ENCODE measurements around the gene TRAPPC8. TPM values are rescaled to one million over a fixed set of nuclear protein-coding genes. Genes with fewer than 3 reads are reported as not detected.
A peak's percentile ranks its signal among the peaks of the same experiment; 100 is the strongest.
"Not testable (repeated sequence)": the region's sequence is repeated elsewhere in the genome, so short reads cannot be mapped to it uniquely, and the experiment has no call there.

TRAPPC8 gene
- total RNA-seq, 1 donor from 2014 or later = 35.0 TPM

GRCh38 chr18:31821545-31822171, 121.3 kb downstream of the TRAPPC8 start:
- Mint-ChIP-seq H3K36me3 (ENCODE audit: low read depth) (no peaks in the 10 kb centered on the region), H3K9me3 (no peaks in the 10 kb centered on the region), H3K27me3 (peaks cover 3% of the 10 kb centered on the region), H3K4me3 (no peak overlapping the region), H3K27ac (no peak overlapping the region), H3K4me1 (no peaks in the 10 kb centered on the region)
- intact Hi-C loops (cut with micrococcal nuclease) = no loop called here
- no peak for DNase-seq

DNA sequence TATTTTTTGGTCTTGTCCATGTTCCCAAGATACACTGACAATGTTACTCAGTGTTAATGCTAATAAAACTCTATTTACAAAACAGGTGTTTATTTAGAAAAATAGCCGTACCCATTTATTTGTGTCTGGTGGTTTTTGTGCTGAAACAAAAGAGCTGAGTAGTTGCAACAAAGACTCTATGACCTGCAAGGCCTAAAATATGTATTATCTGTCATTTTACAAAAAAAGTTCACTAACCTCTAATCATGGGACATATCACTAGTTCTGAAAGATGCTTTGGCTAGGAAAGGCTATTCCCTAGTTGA, 123.1 kb downstream of the TRAPPC8 start:
- DNase-seq = no peak
- Mint-ChIP-seq H3K36me3 (ENCODE audit: low read depth) (no peaks in the 10 kb centered on the region), H3K27me3 (peaks cover 6% of the 10 kb centered on the region), H3K4me3 (no peak overlapping the region), H3K4me1 (no peaks in the 10 kb centered on the region), H3K9me3 (no peaks in the 10 kb centered on the region), H3K27ac (no peak overlapping the region)
- intact Hi-C loops (cut with micrococcal nuclease) = loop anchor here (1.0 kb wide), 3 partner anchors 79 to 264 kb away; no protein-coding TSS in a partner anchor

DNA sequence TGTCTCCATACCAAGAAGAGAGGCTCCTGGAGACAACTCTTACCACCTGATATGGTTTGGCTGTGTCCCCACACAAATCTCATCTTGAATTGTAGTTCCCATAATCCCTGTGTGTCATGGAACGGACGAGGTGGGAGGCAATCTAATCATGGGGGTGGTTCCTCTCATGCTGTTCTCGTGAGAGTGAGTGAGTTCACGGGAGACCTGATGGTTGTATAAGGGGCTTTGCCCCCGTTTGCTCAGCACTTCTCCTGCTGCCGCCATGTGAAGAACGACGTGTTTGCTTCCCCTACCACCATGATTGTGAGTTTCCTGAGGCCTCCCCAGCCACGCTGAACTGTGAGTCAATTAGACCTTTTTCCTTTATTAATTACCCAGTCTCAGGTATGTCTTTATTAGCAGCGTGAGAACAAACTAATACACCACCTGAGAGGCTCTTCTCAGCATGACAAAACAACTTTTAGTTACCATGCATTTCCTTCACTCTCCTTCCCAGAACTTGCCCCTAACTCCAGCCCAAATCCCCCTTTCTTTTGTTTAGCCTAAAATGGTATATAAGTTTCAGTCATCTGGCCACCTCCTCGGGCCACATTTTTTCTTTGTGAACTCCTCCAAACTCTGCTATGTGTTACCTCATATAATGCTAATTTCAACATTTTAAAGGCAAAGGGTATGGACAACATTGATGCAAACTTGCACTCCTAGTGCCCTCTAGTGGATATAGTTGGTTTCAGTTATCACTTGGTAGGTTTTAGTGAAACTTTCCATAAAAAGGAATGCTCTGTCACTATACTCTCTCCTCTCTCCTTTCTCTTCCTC, 123.6 kb downstream of the TRAPPC8 start:
- no peaks in the 10 kb centered on the region for H3K9me3 Mint-ChIP-seq
- peak; percentile 64 for DNase-seq
- no peaks in the 10 kb centered on the region for H3K4me1 Mint-ChIP-seq
- no peak overlapping the region for H3K27ac Mint-ChIP-seq
- intact Hi-C loops (cut with micrococcal nuclease) = loop anchor here (1.0 kb wide), 3 partner anchors 78 to 263 kb away; no protein-coding TSS in a partner anchor
- peaks cover 9% of the 10 kb centered on the region for H3K27me3 Mint-ChIP-seq
- no peak overlapping the region for H3K4me3 Mint-ChIP-seq
- H3K36me3 Mint-ChIP-seq (ENCODE audit: low read depth) = no peaks in the 10 kb centered on the region

GRCh38 chr18:31814132-31814531, 128.8 kb downstream of the TRAPPC8 start:
- Mint-ChIP-seq H3K27ac (no peak overlapping the region), H3K4me3 (no peak overlapping the region), H3K36me3 (ENCODE audit: low read depth) (no peaks in the 10 kb centered on the region), H3K27me3 (peaks cover 11% of the 10 kb centered on the region), H3K4me1 (no peaks in the 10 kb centered on the region), H3K9me3 (no peaks in the 10 kb centered on the region)
- intact Hi-C loops (cut with micrococcal nuclease) = no loop called here
- DNase-seq = no peak

DNA sequence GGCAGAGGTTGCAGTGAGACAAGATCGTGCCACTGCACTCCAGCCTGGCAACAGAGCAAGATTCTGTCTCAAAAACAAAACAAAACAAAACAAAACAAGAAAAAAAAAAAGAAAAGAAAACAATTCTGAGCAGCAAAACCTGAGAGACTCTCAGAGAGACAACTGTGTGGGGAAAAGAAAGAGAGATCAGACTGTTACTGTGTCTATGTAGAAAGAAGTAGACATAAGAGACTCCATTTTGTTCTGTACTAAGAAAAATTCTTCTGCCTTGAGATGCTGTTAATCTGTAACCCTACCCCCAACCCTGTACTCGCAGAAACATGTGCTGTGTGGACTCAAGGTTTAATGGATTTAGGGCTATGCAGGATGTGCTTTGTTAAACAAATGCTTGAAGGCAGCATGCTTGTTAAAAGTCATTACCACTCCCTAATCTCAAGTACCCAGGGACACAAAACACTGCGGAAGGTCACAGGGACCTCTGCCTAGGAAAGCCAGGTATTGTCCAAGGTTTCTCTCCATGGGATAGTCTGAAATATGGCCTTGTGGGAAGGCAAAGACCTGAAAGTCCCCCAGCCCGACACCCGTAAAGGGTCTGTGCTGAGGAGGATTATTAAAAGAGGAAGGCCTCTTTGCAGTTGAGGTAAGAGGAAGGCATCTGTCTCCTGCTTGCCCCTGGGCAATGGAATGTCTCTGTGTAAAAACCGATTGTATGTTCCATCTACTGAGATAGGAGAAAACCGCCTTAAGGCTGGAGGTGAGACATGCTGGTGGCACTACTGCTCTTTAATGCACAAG, 132.4 kb downstream of the TRAPPC8 start:
- intact Hi-C loops (cut with micrococcal nuclease); H3K4me3 Mint-ChIP-seq; H3K4me1 Mint-ChIP-seq; H3K9me3 Mint-ChIP-seq; H3K36me3 Mint-ChIP-seq (ENCODE audit: low read depth); H3K27ac Mint-ChIP-seq; H3K27me3 Mint-ChIP-seq; DNase-seq: not testable (repeated sequence)

- H3K36me3 Mint-ChIP-seq (ENCODE audit: low read depth); H3K4me3 Mint-ChIP-seq; H3K4me1 Mint-ChIP-seq; H3K27me3 Mint-ChIP-seq; H3K9me3 Mint-ChIP-seq; DNase-seq; H3K27ac Mint-ChIP-seq; intact Hi-C loops (cut with micrococcal nuclease): not testable (repeated sequence)
Measured at GRCh38 chr18:31809049-31809448, 133.9 kb downstream of the TRAPPC8 start.

- Mint-ChIP-seq H3K36me3 (ENCODE audit: low read depth) (no peaks in the 10 kb centered on the region), H3K4me3 (no peak overlapping the region), H3K9me3 (no peaks in the 10 kb centered on the region), H3K4me1 (no peaks in the 10 kb centered on the region), H3K27ac (no peak overlapping the region), H3K27me3 (no peaks in the 10 kb centered on the region)
- no peak for DNase-seq
- intact Hi-C loops (cut with micrococcal nuclease) = no loop called here
Measured at GRCh38 chr18:31801078-31801477, 141.8 kb downstream of the TRAPPC8 start.

GRCh38 chr18:31799257-31799656, 143.7 kb downstream of the TRAPPC8 start:
- H3K36me3 Mint-ChIP-seq (ENCODE audit: low read depth); H3K4me3 Mint-ChIP-seq; H3K4me1 Mint-ChIP-seq; H3K27ac Mint-ChIP-seq; H3K9me3 Mint-ChIP-seq; H3K27me3 Mint-ChIP-seq; DNase-seq; intact Hi-C loops (cut with micrococcal nuclease): not testable (repeated sequence)

DNA sequence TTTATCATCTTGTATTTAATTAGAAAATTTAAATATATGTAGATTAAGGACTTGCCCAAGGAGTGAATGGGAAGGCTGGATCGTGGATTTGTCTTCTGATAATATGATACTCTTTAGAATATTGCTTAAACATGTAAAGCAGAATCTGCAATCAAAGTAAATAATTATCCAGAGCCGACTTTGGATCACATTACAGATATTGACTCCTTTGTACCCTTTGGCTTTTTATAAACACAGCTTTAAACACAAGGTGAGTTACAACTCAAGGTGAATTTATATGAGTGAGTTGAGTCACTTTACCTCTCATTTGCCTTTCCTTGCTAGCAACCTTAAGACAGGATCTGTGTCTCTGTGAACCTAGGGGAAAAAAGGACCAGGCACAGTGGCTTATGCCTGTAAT, 144.5 kb downstream of the TRAPPC8 start:
- Mint-ChIP-seq H3K36me3 (ENCODE audit: low read depth) (no peaks in the 10 kb centered on the region), H3K27ac (no peak overlapping the region), H3K9me3 (no peaks in the 10 kb centered on the region), H3K27me3 (no peaks in the 10 kb centered on the region), H3K4me3 (no peak overlapping the region), H3K4me1 (no peaks in the 10 kb centered on the region)
- DNase-seq = no peak
- intact Hi-C loops (cut with micrococcal nuclease) = no loop called here

- no peak for DNase-seq
- no peaks in the 10 kb centered on the region for H3K27me3 Mint-ChIP-seq
- no peak overlapping the region for H3K4me3 Mint-ChIP-seq
- H3K9me3 Mint-ChIP-seq = no peaks in the 10 kb centered on the region
- H3K27ac Mint-ChIP-seq = no peak overlapping the region
- no peaks in the 10 kb centered on the region for H3K4me1 Mint-ChIP-seq
- no peaks in the 10 kb centered on the region for H3K36me3 Mint-ChIP-seq (ENCODE audit: low read depth)
- intact Hi-C loops (cut with micrococcal nuclease) = no loop called here
Measured at GRCh38 chr18:31795747-31796146, 147.2 kb downstream of the TRAPPC8 start.

GRCh38 chr18:31793531-31793930, 149.4 kb downstream of the TRAPPC8 start:
- no peak for DNase-seq
- H3K4me3 Mint-ChIP-seq = no peak overlapping the region
- H3K27me3 Mint-ChIP-seq = no peaks in the 10 kb centered on the region
- H3K36me3 Mint-ChIP-seq (ENCODE audit: low read depth) = no peaks in the 10 kb centered on the region
- intact Hi-C loops (cut with micrococcal nuclease) = no loop called here
- H3K4me1 Mint-ChIP-seq = no peaks in the 10 kb centered on the region
- H3K27ac Mint-ChIP-seq = no peak overlapping the region
- H3K9me3 Mint-ChIP-seq = no peaks in the 10 kb centered on the region

DNA sequence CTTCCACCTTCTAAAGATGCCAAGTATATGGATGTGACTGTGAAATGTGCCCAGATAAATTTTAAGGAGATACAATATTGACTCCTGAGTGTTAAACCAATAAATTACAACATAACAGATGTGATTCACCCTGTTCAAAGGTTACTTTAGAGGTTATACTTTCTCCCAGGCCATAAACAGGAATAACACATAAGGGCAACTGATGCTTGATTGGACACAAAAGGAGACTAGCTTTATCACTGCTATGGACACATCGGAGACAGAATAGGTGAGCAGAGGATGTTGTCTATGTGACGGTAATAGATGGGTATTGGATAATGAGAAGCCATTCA, 150.4 kb downstream of the TRAPPC8 start:
- H3K9me3 Mint-ChIP-seq = no peaks in the 10 kb centered on the region
- H3K36me3 Mint-ChIP-seq (ENCODE audit: low read depth) = no peaks in the 10 kb centered on the region
- H3K4me3 Mint-ChIP-seq = no peak overlapping the region
- H3K27me3 Mint-ChIP-seq = no peaks in the 10 kb centered on the region
- H3K4me1 Mint-ChIP-seq = no peaks in the 10 kb centered on the region
- intact Hi-C loops (cut with micrococcal nuclease) = no loop called here
- no peak overlapping the region for H3K27ac Mint-ChIP-seq
- no peak for DNase-seq

- Mint-ChIP-seq H3K4me3 (no peak overlapping the region), H3K36me3 (ENCODE audit: low read depth) (no peaks in the 10 kb centered on the region), H3K27me3 (no peaks in the 10 kb centered on the region), H3K4me1 (no peaks in the 10 kb centered on the region), H3K27ac (no peak overlapping the region), H3K9me3 (no peaks in the 10 kb centered on the region)
- no peak for DNase-seq
- intact Hi-C loops (cut with micrococcal nuclease) = no loop called here
Measured at GRCh38 chr18:31791817-31792579, 150.9 kb downstream of the TRAPPC8 start.

DNA sequence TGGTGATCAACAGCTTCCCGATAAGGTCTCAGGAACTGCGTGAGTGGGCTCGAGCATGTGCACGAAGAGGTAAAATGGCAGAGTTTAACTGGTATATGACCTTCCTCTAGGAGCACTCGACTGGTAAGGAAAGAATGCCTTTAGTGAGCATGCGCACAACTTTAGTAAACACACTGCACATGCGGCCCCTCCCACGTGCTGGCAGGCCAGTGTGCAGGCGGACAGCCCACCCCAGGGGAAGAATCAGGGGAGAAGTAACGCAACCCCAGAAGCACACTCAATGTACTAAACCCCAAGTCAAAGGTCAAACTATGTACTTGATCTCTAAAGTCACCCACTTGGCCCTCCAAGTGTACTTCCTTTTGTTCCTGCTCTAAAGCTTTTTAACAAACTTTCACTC, 153.5 kb downstream of the TRAPPC8 start:
- H3K36me3 Mint-ChIP-seq (ENCODE audit: low read depth) = no peaks in the 10 kb centered on the region
- DNase-seq = no peak
- no peaks in the 10 kb centered on the region for H3K4me1 Mint-ChIP-seq
- no peak overlapping the region for H3K27ac Mint-ChIP-seq
- no peaks in the 10 kb centered on the region for H3K27me3 Mint-ChIP-seq
- H3K4me3 Mint-ChIP-seq = no peak overlapping the region
- intact Hi-C loops (cut with micrococcal nuclease) = no loop called here
- H3K9me3 Mint-ChIP-seq = no peaks in the 10 kb centered on the region

All from activated CD4-positive, alpha-beta T cell treated with anti-CD3 and anti-CD28 coated beads, Interleukin-2, amount 10 ng/mL, durations not matched to agents 24 days and 14 days (primary cell).